SK-N-MC (cell line): Measurements from ENCODE around the gene CHMP5.

Source experiments
- EZH2 ChIP-seq: fragments of 200-600 bp; sonication (generic); IDR thresholded peaks from one replicate; pipeline ENCODE4 v1.6.1; 2017; ENCODE audit warnings: antibody characterized with exemption
- POLR2AphosphoS5 ChIP-seq: IDR thresholded peaks from 2 replicates; pipeline ENCODE4 v1.6.1; 2012; ENCODE audit warnings: mild to moderate bottlenecking, low read depth, low read length, borderline replicate concordance

GRCh38 chr9:33291031-33291397 is 26.2 kb downstream of the CHMP5 start:
- TF ChIP-seq POLR2AphosphoS5 (no peak), EZH2 (no peak)
